M059J (cell line): Measurements from ENCODE around the gene CRPPA. TPM values are rescaled to one million over a fixed set of nuclear protein-coding genes. Genes with fewer than 3 reads are reported as not detected.
"Not testable (repeated sequence)": the region's sequence is repeated elsewhere in the genome, so short reads cannot be mapped to it uniquely, and the experiment has no call there.

Experiments used
- DNase-seq: peaks from one replicate; pipeline ENCODE4 v3.0.0-alpha.2; 2012; ENCODE audit warnings: low read depth
- total RNA-seq: library from RNA; depleted of rRNA; stranded (reverse); fragments of >200 nt; shearing (Covaris generic); gene quantifications from 2 replicates; pipeline ENCODE4 v1.2.3, GENCODE V29; 2014; rRNA removed

CRPPA gene
- total RNA-seq, 1 experiment from 2014 or later, result 2.5 TPM

DNA sequence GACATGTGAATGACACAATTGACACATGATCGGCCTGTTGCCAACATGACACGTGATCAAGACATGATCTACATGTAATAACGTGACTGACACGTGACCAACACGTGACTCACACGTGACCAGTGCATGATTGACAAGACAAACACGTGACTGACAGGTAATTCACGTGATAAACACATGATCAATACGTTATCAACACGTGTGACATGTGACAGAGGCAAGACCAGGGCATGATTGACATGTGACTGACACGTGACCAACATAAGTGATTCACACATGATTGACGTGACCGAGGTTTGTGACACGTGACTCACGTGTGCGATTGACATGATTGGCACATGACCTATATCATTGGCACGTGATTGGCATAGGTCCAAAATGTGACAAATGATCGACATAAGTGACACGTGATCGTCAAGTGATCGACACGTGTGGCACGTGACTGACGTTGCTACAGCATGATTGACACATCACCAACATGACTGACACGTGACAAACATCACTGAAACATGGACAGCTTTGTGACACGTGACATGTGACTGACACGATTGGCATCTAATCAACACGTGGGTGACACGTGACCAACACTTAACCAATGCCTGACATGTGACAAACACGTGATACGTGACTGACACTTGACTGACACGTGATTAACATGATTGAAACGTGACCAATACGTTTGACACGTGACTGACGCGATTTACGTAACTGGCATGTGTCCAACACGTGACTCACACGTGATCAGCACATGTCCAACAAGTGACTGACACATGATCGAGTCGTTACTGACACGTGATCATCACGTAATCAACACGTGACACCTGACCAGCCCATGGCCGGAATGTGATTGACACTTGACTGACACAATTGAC lies 23.0 kb downstream of the CRPPA start:
- DNase-seq, result no peak

DNA sequence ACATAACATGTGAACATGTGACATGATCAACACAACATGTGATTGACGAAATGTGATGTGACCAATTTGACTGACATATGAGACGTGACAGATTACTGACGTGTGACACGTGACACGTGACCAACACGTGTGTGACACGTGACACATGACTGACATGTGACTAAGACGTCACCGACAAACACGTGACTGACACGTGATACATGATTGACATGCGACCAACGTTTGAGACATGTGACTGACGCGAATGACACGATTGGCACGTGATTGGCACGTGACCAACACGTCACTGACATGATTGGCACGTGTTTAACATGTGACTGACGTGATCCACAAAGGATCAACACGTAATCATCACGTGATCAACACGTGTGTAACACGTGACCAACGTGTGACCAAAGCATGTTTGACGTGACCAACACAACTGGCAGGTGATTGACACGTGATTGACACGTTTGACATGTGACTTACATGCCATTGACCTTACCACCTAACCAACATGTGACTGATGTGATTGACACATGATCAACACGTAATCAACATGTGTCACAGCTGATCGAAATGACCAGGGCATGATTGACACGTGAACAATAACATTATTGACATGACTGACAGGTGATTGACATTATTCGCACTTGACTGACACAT lies 23.7 kb downstream of the CRPPA start:
- no peak for DNase-seq

DNA sequence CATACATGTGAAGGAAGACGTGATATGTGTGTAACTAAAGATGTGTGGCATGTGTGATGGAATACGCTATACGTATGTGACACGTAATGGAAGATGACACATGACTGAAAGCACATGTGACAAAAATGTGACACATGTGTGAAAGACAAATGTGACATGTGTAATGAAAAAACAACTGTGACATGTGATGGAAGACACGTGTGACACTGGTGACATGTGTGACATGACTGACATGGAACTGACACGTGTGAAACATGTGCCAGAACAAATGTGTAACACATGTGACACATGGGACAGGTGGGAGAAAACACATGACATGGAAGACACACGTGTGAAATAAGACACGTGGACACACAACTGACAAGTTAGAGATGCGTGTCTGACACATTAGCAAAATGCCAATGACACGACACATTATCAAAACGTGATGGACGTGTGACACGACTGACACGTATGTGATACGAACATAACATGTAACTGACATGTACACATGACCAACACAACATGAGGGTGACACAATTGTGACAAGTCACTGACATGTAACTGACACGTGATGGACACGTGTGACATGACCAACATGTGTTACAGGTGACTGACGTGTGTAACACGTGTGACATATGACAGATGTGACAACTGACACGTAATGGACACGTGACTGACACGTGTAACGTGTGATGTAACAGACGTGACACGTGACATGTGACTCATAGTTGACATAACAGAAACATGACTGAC lies 24.4 kb downstream of the CRPPA start:
- no peak for DNase-seq

DNA sequence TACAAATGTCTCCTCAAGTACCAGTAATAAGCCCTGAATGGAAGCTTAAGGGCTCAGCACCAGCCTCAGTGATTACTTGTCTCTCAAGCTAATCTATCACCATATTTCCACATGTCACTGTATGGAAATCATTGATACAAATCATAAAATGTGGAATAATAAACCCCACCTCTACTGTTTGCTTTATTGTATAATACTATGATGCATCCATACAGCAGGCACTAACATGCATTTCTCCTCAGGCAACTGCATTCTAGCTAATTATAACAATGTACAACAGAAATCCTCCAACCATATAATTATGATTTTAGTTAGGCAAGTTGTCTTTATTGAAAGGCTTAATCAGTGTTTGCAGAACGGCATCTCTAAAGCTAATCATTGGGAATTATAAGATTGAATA lies 26.2 kb downstream of the CRPPA start:
- DNase-seq, result no peak

DNA sequence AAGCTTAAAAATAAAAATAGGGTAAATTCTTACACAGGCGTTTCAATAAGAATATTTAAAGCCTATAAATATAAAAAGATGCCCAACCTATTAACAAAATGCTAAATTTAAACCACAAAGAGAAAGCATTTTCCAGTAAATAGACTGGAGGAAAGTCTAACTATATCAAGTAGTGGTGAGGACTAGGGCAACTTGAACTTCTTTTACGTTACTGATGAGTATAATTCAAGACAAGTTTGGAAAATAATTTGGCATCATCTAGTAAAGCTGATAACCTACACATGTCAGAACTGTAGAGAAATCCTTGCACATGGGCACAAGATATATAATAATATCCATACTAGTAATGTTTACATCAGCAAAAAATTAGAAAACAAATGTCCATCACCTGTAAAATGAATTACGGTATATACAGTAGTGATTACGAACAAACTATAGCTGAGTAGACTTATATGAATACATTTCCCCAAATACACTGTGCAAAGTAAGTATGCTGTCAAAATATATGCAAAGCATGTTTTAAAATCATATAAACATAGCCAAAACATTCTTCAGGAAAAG lies 27.4 kb downstream of the CRPPA start:
- no peak for DNase-seq

DNA sequence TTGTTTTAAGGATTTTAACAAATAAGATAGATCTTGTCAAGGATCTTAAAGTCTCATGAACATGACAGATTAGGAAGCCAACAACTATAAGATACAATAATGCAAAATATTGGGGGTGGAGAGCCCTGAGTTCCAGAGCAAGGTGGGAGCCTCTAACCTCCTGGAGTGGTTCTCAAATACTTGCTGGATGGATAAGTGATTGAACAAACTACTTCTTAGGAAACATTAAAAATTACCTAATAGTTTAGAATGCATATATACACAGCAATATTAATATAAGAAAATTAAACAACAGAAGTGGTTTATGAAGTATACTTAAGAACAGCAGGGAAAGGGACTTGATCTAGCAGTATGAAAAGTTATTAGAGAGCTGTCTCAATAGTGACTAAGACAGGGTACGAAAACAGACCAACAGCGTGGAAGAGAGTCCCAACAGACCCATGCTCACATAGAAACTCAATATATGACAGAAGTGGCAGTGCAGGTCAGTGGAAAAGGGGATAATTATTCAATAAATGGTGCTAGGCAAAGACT lies 28.3 kb downstream of the CRPPA start:
- DNase-seq, result no peak

DNA sequence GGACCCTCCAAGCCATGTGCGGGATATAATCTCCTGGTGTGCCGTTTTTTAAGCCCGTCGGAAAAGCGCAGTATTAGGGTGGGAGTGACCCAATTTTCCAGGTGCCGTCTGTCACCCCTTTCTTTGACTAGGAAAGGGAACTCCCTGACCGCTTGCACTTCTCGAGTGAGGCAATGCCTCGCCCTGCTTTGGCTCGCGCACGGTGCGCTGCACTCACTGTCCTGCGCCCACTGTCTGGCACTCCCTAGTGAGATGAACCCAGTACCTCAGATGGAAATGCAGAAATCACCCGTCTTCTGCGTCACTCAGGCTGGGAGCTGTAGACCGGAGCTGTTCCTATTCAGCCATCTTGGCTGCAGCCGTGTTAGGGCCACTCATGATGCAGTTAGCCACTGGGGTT lies 37.6 kb downstream of the CRPPA start:
- DNase-seq, result not testable (repeated sequence)

DNA sequence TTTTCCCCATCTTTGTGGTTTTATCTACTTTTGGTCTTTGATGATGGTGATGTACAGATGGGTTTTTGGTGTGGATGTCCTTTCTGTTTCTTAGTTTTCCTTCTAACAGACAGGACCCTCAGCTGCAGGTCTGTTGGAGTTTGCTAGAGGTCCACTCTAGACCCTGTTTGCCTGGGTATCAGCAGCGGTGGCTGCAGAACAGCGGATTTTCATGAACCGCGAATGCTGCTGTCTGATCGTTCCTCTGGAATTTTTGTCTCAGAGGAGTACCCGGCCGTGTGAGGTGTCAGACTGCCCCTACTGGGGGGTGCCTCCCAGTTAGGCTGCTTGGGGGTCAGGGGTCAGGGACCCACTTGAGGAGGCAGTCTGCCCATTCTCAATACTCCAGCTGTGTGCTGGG lies 38.2 kb downstream of the CRPPA start:
- not testable (repeated sequence) for DNase-seq

Other genes with a start within 250 kb of the CRPPA start
- not detected in 2 replicates for gene SOSTDC1, start 44.2 kb upstream of the CRPPA start, total RNA-seq
- not detected in 2 replicates for gene LRRC72, start 105.3 kb upstream of the CRPPA start, total RNA-seq
- 34.8 and 39.2 TPM in 2 replicates for gene ANKMY2, start 224.2 kb upstream of the CRPPA start, total RNA-seq
- gene BZW2, start 224.6 kb upstream of the CRPPA start, total RNA-seq, result 95.2 and 102 TPM in 2 replicates